A673 (cell line): ENCODE results near the gene ARHGAP44.

ENCODE experiments used
- CTCF ChIP-seq: fragments of 300-800, 200-600 bp; sonication (generic); conservative IDR thresholded peaks from 2 replicates; pipeline ENCODE4 v1.5.1; 2017; ENCODE audit warnings: low read depth, mild to moderate bottlenecking, antibody characterized with exemption, low read length, moderate library complexity, mixed read lengths
- EZH2 ChIP-seq: fragments of 200-600 bp; sonication (generic); IDR thresholded peaks from 2 replicates; pipeline ENCODE4 v1.6.1; 2017; ENCODE audit warnings: borderline replicate concordance, low read depth, mild to moderate bottlenecking, mixed read lengths, antibody characterized with exemption, low read length; ENCODE audit not compliant: poor library complexity, severe bottlenecking

- TF ChIP-seq CTCF (no peak), EZH2 (no peak)
Observed at GRCh38 chr17:12743046-12743445, 46.3 kb upstream of the ARHGAP44 start.
